Testis (tissue), 3 donors: Measurements from ENCODE around the gene E2F7. TPM values are rescaled to one million over a fixed set of nuclear protein-coding genes. Genes with fewer than 3 reads are reported as not detected.
"Not testable (repeated sequence)": the region's sequence is repeated elsewhere in the genome, so short reads cannot be mapped to it uniquely, and the experiment has no call there.

Experiments
- DNase-seq: peaks from one replicate; pipeline ENCODE4 v3.0.0-alpha.2; 2019
- H3K27ac ChIP-seq, 2 donors: fragments of 200-600 bp; sonication (generic); one replicate each; pipeline ENCODE4 v1.5.1; 2019
- H3K27me3 ChIP-seq: fragments of 200-600 bp; sonication (generic); one replicate; pipeline ENCODE4 v1.5.1; 2019
- H3K36me3 ChIP-seq: fragments of 200-600 bp; sonication (generic); one replicate; pipeline ENCODE4 v1.5.1; 2017; ENCODE audit warnings: low read depth; ENCODE audit errors: missing control alignments
- H3K4me1 ChIP-seq: fragments of 200-600 bp; sonication (generic); one replicate; pipeline ENCODE4 v1.5.1; 2019
- H3K4me3 ChIP-seq, 2 donors: fragments of 200-600 bp; sonication (generic); one replicate each; pipeline ENCODE4 v1.5.1; 2017 to 2019
- H3K9me3 ChIP-seq: fragments of 200-600 bp; sonication (generic); one replicate; pipeline ENCODE4 v1.5.1; 2017
- POLR2A ChIP-seq: fragments of 450-650 bp; IDR thresholded peaks from one replicate; pipeline ENCODE4 v1.6.1; 2017; ENCODE audit warnings: antibody characterized with exemption, mild to moderate bottlenecking, moderate library complexity
- WGBS, 2 donors: methylation state at CpG; one replicate each; pipeline ENCODE4 v1.1.5; 2018; 5-methylcytosine and 5-hydroxymethylcytosine counted together
- intact Hi-C: fragments of 100-400 bp; cut with DNase I; formaldehyde crosslinking; loops from one replicate; pipeline ENCODE4 v1.15.1; 2023; ENCODE audit warnings: low total_unique reads
- polyA plus RNA-seq: library from polyadenylated mRNA; stranded (reverse); fragments of 350-450 nt; fragmentation: Illumina TruSeq; extraction: RNeasy Lipid Tissue Mini Kit (QIAGEN cat#74804); gene quantifications from one replicate; pipeline ENCODE4 v1.2.3, GENCODE V29; 2014; ENCODE audit warnings: low read depth, low replicate concordance; ENCODE audit not compliant: insufficient read depth
- total RNA-seq, 2 donors: library from RNA; depleted of rRNA; stranded (reverse); fragments of >200 nt; gene quantifications; one replicate each; pipeline ENCODE4 v1.2.3, GENCODE V29; 2016
- TF ChIP-seq, protein P1 (sequence below), 3 experiments: fragments of 450-650 bp in 2 of 3; fragments of 200-600 bp in 1 of 3; sonication (generic) in 1 of 3; IDR thresholded peaks; one replicate each; pipeline ENCODE4 v1.5.1; 2016 to 2019; ENCODE audit warnings: antibody characterized with exemption in 3 of 3, mild to moderate bottlenecking in 2 of 3, moderate library complexity in 1 of 3

E2F7 gene
- total and polyA plus RNA-seq, 3 donors from 2014 or later = 1.9 to 4.2 (median 3.5) TPM

- TF ChIP-seq, protein P1, sequence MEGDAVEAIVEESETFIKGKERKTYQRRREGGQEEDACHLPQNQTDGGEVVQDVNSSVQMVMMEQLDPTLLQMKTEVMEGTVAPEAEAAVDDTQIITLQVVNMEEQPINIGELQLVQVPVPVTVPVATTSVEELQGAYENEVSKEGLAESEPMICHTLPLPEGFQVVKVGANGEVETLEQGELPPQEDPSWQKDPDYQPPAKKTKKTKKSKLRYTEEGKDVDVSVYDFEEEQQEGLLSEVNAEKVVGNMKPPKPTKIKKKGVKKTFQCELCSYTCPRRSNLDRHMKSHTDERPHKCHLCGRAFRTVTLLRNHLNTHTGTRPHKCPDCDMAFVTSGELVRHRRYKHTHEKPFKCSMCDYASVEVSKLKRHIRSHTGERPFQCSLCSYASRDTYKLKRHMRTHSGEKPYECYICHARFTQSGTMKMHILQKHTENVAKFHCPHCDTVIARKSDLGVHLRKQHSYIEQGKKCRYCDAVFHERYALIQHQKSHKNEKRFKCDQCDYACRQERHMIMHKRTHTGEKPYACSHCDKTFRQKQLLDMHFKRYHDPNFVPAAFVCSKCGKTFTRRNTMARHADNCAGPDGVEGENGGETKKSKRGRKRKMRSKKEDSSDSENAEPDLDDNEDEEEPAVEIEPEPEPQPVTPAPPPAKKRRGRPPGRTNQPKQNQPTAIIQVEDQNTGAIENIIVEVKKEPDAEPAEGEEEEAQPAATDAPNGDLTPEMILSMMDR (IDR thresholded peaks at IDR 0.05) = no peak
- intact Hi-C loops = no loop called here
These were observed 32.5 kb upstream of the E2F7 start for GRCh38 chr12:77097846-77098245.

GRCh38 chr12:77092227-77092626, 26.9 kb upstream of the E2F7 start:
- H3K4me3 ChIP-seq, H3K9me3 ChIP-seq, H3K27me3 ChIP-seq, H3K4me1 ChIP-seq, H3K36me3 ChIP-seq, intact Hi-C loops, DNase-seq, H3K27ac ChIP-seq: not testable (repeated sequence)
- WGBS, 2 donors = 65 to 76% methylated on average over 3 of the region's 3 CpGs

More at GRCh38 chr12:77097846-77098245, 32.5 kb upstream of the E2F7 start:
- WGBS, 2 donors = 86 to 89% methylated on average over 3 of the region's 3 CpGs
- H3K27ac ChIP-seq = no peak overlapping the region
- no peaks in the 10 kb centered on the region for H3K9me3 ChIP-seq
- DNase-seq = no peak
- no peaks in the 10 kb centered on the region for H3K4me1 ChIP-seq
- H3K4me3 ChIP-seq = no peak overlapping the region
- no peaks in the 10 kb centered on the region for H3K36me3 ChIP-seq
- no peaks in the 10 kb centered on the region for H3K27me3 ChIP-seq

- intact Hi-C loops = no loop called here
- no peaks in the 10 kb centered on the region for H3K9me3 ChIP-seq
- H3K4me1 ChIP-seq = no peaks in the 10 kb centered on the region
- no peaks in the 10 kb centered on the region for H3K27me3 ChIP-seq
- H3K27ac ChIP-seq = no peak overlapping the region
- WGBS, 2 donors = 43 to 47% methylated on average over 1 of the region's 1 CpG
- H3K4me3 ChIP-seq = no peak overlapping the region
- H3K36me3 ChIP-seq = no peaks in the 10 kb centered on the region
- TF ChIP-seq, protein P1 (IDR thresholded peaks at IDR 0.05) = no peak
- no peak for TF ChIP-seq POLR2A
- DNase-seq = no peak
These were observed 24.4 kb upstream of the E2F7 start for GRCh38 chr12:77089686-77090220.

DNA sequence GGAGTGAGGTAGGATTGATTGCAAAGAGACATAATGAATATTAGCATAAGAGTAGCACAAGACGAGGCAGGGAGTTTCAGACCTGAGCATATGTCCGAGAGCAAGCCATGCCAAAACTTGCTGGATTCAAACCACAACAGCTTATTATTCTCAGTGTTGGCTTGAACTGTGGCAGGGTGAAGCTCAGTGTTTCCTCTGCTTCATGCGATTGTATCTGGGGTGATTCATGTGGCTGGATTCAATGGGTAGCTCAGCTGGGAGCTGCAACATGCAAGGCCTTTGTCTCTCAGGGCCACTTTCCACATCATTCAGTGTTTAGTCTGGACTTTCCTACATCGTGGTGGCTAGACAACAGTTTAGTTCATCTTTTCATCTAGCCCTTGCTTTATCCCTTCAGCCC, 22.1 kb upstream of the E2F7 start:
- H3K27me3 ChIP-seq = no peaks in the 10 kb centered on the region
- no peaks in the 10 kb centered on the region for H3K4me1 ChIP-seq
- no peak overlapping the region for H3K27ac ChIP-seq
- TF ChIP-seq, protein P1 (IDR thresholded peaks at IDR 0.05) = no peak
- no peak for TF ChIP-seq POLR2A
- no peak for DNase-seq
- intact Hi-C loops = no loop called here
- 57 to 61% methylated on average over 4 of the region's 4 CpGs for WGBS, 2 donors
- H3K4me3 ChIP-seq = no peak overlapping the region
- no peaks in the 10 kb centered on the region for H3K36me3 ChIP-seq
- H3K9me3 ChIP-seq = no peaks in the 10 kb centered on the region

DNA sequence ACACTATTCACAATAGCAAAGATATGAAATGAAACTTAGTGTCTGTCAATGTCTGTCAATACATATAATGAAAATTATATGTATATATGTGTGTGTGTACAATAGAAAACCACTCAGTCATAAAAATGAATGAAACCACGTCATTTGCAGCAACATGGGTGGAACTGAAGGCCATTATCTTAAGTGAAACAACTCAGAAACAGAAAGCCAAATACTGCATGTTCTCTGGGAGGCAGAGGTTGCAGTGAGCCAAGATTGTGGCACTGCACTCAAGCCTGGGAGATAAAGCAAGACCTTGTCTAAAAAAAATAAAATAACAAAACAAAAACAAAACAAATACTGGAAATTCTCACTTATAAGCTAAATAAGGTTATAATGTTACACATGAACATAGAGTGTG, 16.7 kb upstream of the E2F7 start:
- no peaks in the 10 kb centered on the region for H3K36me3 ChIP-seq
- H3K4me1 ChIP-seq = no peaks in the 10 kb centered on the region
- intact Hi-C loops = no loop called here
- no peaks in the 10 kb centered on the region for H3K27me3 ChIP-seq
- TF ChIP-seq, protein P1 (IDR thresholded peaks at IDR 0.05) = no peak
- H3K27ac ChIP-seq = no peak overlapping the region
- no peak overlapping the region for H3K4me3 ChIP-seq
- DNase-seq = peak; percentile 19
- WGBS, 2 donors = 29 to 35% methylated on average over 1 of the region's 1 CpG
- no peaks in the 10 kb centered on the region for H3K9me3 ChIP-seq
